Left renal cortex interstitium (tissue), 4 donors: ENCODE data around the gene TNFSF4. TPM values are rescaled to one million over a fixed set of nuclear protein-coding genes. Genes with fewer than 3 reads are reported as not detected.
"Not testable (repeated sequence)": the region's sequence is repeated elsewhere in the genome, so short reads cannot be mapped to it uniquely, and the experiment has no call there.

Experiments
- DNase-seq, 4 donors: peaks; one replicate each; pipeline ENCODE4 v3.0.0-alpha.2; 2013; ENCODE audit warnings: low read depth in 4 of 4, low spot score in 2 of 4, missing footprints in 1 of 4
- polyA plus RNA-seq, 4 donors: library from polyadenylated mRNA; unstranded; fragments of 120-200 nt; gene quantifications; one replicate each; pipeline ENCODE4 v1.2.1, GENCODE V29; 2013; ENCODE audit not compliant: insufficient read length in 4 of 4

The TNFSF4 gene
- 1 to 10 TPM; 1.5 to 2.0 (median 1.9) TPM for polyA plus RNA-seq

- DNase-seq, result no peak
Measured at GRCh38 chr1:173206816-173207568, at the start of gene TNFSF4. Gene TNFSF4 (minus strand): TSS chr1:173207331. CDS start chr1:173207176, 155 bp downstream.

GRCh38 chr1:173255214-173255813 is 48.2 kb upstream of the TNFSF4 start:
- peak in 1 of 4 donors; percentile 4 for DNase-seq

GRCh38 chr1:173253046-173253445 is 45.9 kb upstream of the TNFSF4 start:
- DNase-seq, result no peak

- no peak for DNase-seq
Measured at GRCh38 chr1:173249349-173249748, 42.2 kb upstream of the TNFSF4 start.

- no peak for DNase-seq
Measured at GRCh38 chr1:173248247-173248940, 41.3 kb upstream of the TNFSF4 start.

- no peak for DNase-seq
Measured at GRCh38 chr1:173245892-173246291, 38.8 kb upstream of the TNFSF4 start.

GRCh38 chr1:173243300-173243699 is 36.2 kb upstream of the TNFSF4 start:
- no peak for DNase-seq

- no peak for DNase-seq
Measured at GRCh38 chr1:173241528-173242347, 34.6 kb upstream of the TNFSF4 start.

- no peak for DNase-seq
Measured at GRCh38 chr1:173240609-173241008, 33.5 kb upstream of the TNFSF4 start.

- no peak for DNase-seq
Measured at GRCh38 chr1:173239058-173239457, 31.9 kb upstream of the TNFSF4 start.

- DNase-seq, result no peak
Measured at GRCh38 chr1:173234899-173235298, 27.8 kb upstream of the TNFSF4 start.

- DNase-seq, result not testable (repeated sequence)
Measured at GRCh38 chr1:173234434-173234833, 27.3 kb upstream of the TNFSF4 start.

GRCh38 chr1:173229031-173229430 is 21.9 kb upstream of the TNFSF4 start:
- not testable (repeated sequence) for DNase-seq

- DNase-seq, result no peak
Measured at GRCh38 chr1:173224949-173225348, 17.8 kb upstream of the TNFSF4 start.

GRCh38 chr1:173224280-173224892 is 17.3 kb upstream of the TNFSF4 start:
- DNase-seq, result no peak

GRCh38 chr1:173223031-173223380 is 15.9 kb upstream of the TNFSF4 start:
- DNase-seq, result no peak

GRCh38 chr1:173222149-173223030 is 15.3 kb upstream of the TNFSF4 start:
- no peak for DNase-seq

GRCh38 chr1:173220157-173220556 is 13.0 kb upstream of the TNFSF4 start:
- DNase-seq, result no peak

- DNase-seq, result no peak
Measured at GRCh38 chr1:173213665-173214064, 6.5 kb upstream of the TNFSF4 start.
